Subcutaneous adipose tissue (tissue), 4 donors: ENCODE results near the gene NARS2. TPM values are rescaled to one million over a fixed set of nuclear protein-coding genes. Genes with fewer than 3 reads are reported as not detected.

Source experiments
- total RNA-seq, 4 donors: library from RNA; depleted of rRNA; stranded (reverse); fragments of >200 nt; gene quantifications; one replicate each; pipeline ENCODE4 v1.1.0, GENCODE V29; 2016
- TF ChIP-seq, protein P1 (sequence below): fragments of 450-650 bp; IDR thresholded peaks from one replicate; pipeline ENCODE4 v1.5.1; 2016; ENCODE audit warnings: low read depth, mild to moderate bottlenecking, control low read depth, antibody characterized with exemption, moderate library complexity

NARS2 gene
- total RNA-seq, 4 donors from 2014 or later = 11.4 to 17.3 (median 15.2) TPM

- TF ChIP-seq, protein P1, sequence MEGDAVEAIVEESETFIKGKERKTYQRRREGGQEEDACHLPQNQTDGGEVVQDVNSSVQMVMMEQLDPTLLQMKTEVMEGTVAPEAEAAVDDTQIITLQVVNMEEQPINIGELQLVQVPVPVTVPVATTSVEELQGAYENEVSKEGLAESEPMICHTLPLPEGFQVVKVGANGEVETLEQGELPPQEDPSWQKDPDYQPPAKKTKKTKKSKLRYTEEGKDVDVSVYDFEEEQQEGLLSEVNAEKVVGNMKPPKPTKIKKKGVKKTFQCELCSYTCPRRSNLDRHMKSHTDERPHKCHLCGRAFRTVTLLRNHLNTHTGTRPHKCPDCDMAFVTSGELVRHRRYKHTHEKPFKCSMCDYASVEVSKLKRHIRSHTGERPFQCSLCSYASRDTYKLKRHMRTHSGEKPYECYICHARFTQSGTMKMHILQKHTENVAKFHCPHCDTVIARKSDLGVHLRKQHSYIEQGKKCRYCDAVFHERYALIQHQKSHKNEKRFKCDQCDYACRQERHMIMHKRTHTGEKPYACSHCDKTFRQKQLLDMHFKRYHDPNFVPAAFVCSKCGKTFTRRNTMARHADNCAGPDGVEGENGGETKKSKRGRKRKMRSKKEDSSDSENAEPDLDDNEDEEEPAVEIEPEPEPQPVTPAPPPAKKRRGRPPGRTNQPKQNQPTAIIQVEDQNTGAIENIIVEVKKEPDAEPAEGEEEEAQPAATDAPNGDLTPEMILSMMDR = no peak
These were observed 174.0 kb downstream of the NARS2 start for GRCh38 chr11:78400702-78401101.

- TF ChIP-seq, protein P1 = no peak
These were observed 174.5 kb downstream of the NARS2 start for GRCh38 chr11:78400116-78400515.

DNA sequence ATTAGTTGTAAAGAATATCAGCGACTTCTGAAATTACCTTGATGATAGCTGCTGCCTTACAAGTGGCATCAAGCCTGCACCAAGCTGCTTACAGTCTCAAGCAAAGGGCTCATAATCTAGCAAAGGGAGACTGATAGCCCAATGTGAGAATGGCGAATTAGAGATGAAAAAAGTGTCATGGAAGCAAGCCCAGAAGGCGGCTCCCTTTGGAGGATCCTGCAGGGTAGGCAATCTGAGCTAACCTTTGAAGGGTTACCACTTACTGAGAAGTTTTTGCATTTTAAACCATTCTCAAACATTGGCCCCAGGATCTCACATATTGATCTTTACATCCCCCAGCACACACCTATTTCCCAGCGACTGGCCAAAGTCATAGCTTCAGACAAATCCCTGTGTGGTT lies 175.5 kb downstream of the NARS2 start:
- TF ChIP-seq, protein P1 = no peak

GRCh38 chr11:78398715-78399114 lies 175.9 kb downstream of the NARS2 start:
- TF ChIP-seq, protein P1 = no peak

- TF ChIP-seq, protein P1 = no peak
These were observed 177.3 kb downstream of the NARS2 start for GRCh38 chr11:78397398-78397797.

DNA sequence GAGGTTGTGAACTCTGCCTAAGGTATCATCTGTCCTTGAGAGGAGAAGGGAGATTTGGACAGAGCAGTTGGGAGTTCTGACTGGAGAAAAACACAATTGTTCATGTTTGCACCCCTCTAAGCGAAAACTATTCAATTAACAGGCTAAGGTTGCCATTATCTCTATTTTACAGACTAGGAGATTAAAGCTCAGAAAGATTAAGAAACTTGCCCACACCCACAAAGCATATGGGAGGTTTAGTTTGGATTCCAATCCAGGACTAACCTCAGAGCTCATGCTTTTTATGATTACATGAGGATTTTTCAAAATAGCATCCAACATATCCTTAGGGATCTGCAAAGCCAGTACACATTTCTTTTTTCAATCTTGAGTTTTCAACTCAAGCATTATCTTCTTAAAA lies 179.1 kb downstream of the NARS2 start:
- TF ChIP-seq, protein P1 = no peak

DNA sequence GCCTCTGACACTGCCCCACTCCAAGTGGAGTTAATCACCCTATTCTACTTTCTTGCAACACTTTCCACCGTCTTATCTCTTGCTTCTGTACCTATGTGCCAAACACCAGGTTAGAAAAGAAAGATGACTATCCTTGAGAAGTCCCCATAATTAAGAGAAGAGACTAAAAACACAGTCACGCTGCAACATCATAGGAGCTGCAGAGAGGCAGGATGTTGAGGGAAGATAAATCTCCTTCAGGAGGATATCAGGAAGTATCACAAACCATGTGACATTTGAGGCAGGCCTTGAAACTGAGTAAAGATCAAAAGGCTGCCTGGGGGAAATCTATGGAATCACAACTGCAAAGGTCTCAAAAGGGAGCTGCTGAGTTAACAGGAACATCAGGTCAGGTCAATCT lies 181.8 kb downstream of the NARS2 start:
- TF ChIP-seq, protein P1 = no peak
